ENCODE results near the gene MBOAT2. TPM values are rescaled to one million over a fixed set of nuclear protein-coding genes. Genes with fewer than 3 reads are reported as not detected.
A peak's percentile ranks its signal among the peaks of the same experiment; 100 is the strongest.
"Not testable (repeated sequence)": the region's sequence is repeated elsewhere in the genome, so short reads cannot be mapped to it uniquely, and the experiment has no call there.

MBOAT2 gene
- total RNA-seq, result 1 to 10 TPM; 4.4 to 6.6 TPM

- DNase-seq (ENCODE audit: low spot score in 2 of 2), result peak; percentile 81 to 83
- Mint-ChIP-seq H3K27ac (no peak within 1 kb of the TSS), H3K9me3 (no peaks in the 10 kb centered on the region), H3K36me3 (no peaks in the 10 kb centered on the region)
- peak; percentile 93 to 95 for ATAC-seq
These were observed at the start of gene MBOAT2 for GRCh38 chr2:9003616-9004337. Gene MBOAT2 (minus strand): TSS chr2:9003684. CDS start chr2:9003614, 70 bp downstream.

- H3K27ac Mint-ChIP-seq, result no peak overlapping the region
- ATAC-seq (no peak), DNase-seq (ENCODE audit: low spot score in 2 of 2) (no peak)
- peaks cover 0 to 6% of the 10 kb centered on the region in 2 donors for H3K36me3 Mint-ChIP-seq
- peaks cover 4 to 8% of the 10 kb centered on the region in 2 donors for H3K9me3 Mint-ChIP-seq
These were observed 49.5 kb upstream of the MBOAT2 start for GRCh38 chr2:9052821-9053533.

- not testable (repeated sequence) for ATAC-seq; H3K9me3 Mint-ChIP-seq; H3K36me3 Mint-ChIP-seq; DNase-seq (ENCODE audit: low spot score in 2 of 2); H3K27ac Mint-ChIP-seq
These were observed 48.0 kb upstream of the MBOAT2 start for GRCh38 chr2:9051451-9051850.

- DNase-seq (ENCODE audit: low spot score in 2 of 2), result no peak
- H3K27ac Mint-ChIP-seq, result no peak overlapping the region
- ATAC-seq, result no peak
- H3K36me3 Mint-ChIP-seq, result peaks cover 0 to under 1% of the 10 kb centered on the region in 2 donors
- H3K9me3 Mint-ChIP-seq, result no peaks in the 10 kb centered on the region
These were observed 46.8 kb upstream of the MBOAT2 start for GRCh38 chr2:9050122-9050809.

GRCh38 chr2:9045595-9045994, 42.1 kb upstream of the MBOAT2 start:
- ATAC-seq (no peak), DNase-seq (ENCODE audit: low spot score in 2 of 2) (no peak)
- Mint-ChIP-seq H3K9me3 (no peaks in the 10 kb centered on the region), H3K27ac (no peak overlapping the region), H3K36me3 (no peaks in the 10 kb centered on the region)

- H3K9me3 Mint-ChIP-seq; DNase-seq (ENCODE audit: low spot score in 2 of 2); ATAC-seq; H3K36me3 Mint-ChIP-seq; H3K27ac Mint-ChIP-seq: not testable (repeated sequence)
These were observed 40.0 kb upstream of the MBOAT2 start for GRCh38 chr2:9043491-9043890.

GRCh38 chr2:9037166-9037565, 33.7 kb upstream of the MBOAT2 start:
- ATAC-seq, result no peak
- peaks cover 6 to 12% of the 10 kb centered on the region in 2 donors for H3K9me3 Mint-ChIP-seq
- no peak overlapping the region for H3K27ac Mint-ChIP-seq
- peaks cover 7 to 8% of the 10 kb centered on the region in 2 donors for H3K36me3 Mint-ChIP-seq
- no peak for DNase-seq (ENCODE audit: low spot score in 2 of 2)

GRCh38 chr2:9033385-9034168, 30.1 kb upstream of the MBOAT2 start:
- Mint-ChIP-seq H3K27ac (no peak overlapping the region), H3K9me3 (peaks cover 6 to 7% of the 10 kb centered on the region in 2 donors), H3K36me3 (peaks cover 7 to 8% of the 10 kb centered on the region in 2 donors)
- DNase-seq (ENCODE audit: low spot score in 2 of 2) (no peak), ATAC-seq (no peak)

- Mint-ChIP-seq H3K9me3 (peaks cover under 1% of the 10 kb centered on the region in 2 donors), H3K27ac (no peak overlapping the region)
These were observed 29.2 kb upstream of the MBOAT2 start for GRCh38 chr2:9032536-9033255.

GRCh38 chr2:9032121-9032520, 28.6 kb upstream of the MBOAT2 start:
- peaks cover 0 to 7% of the 10 kb centered on the region in 2 donors for H3K36me3 Mint-ChIP-seq
- no peak for DNase-seq (ENCODE audit: low spot score in 2 of 2)
- H3K27ac Mint-ChIP-seq, result no peak overlapping the region
- ATAC-seq, result no peak
- H3K9me3 Mint-ChIP-seq, result no peaks in the 10 kb centered on the region

More at GRCh38 chr2:9032536-9033255, 29.2 kb upstream of the MBOAT2 start:
- ATAC-seq (no peak), DNase-seq (ENCODE audit: low spot score in 2 of 2) (no peak)
- peaks cover 1 to 7% of the 10 kb centered on the region in 2 donors for H3K36me3 Mint-ChIP-seq

GRCh38 chr2:9031246-9031645, 27.8 kb upstream of the MBOAT2 start:
- no peak for ATAC-seq
- H3K9me3 Mint-ChIP-seq, result no peaks in the 10 kb centered on the region
- DNase-seq (ENCODE audit: low spot score in 2 of 2), result no peak
- H3K36me3 Mint-ChIP-seq, result peaks cover 0 to 7% of the 10 kb centered on the region in 2 donors
- H3K27ac Mint-ChIP-seq, result no peak overlapping the region

- ATAC-seq (no peak), DNase-seq (ENCODE audit: low spot score in 2 of 2) (no peak)
- Mint-ChIP-seq H3K36me3 (peaks cover 0 to 7% of the 10 kb centered on the region in 2 donors), H3K9me3 (no peaks in the 10 kb centered on the region), H3K27ac (no peak overlapping the region)
These were observed 27.4 kb upstream of the MBOAT2 start for GRCh38 chr2:9030841-9031240.

- no peaks in the 10 kb centered on the region for H3K9me3 Mint-ChIP-seq
- no peak overlapping the region for H3K27ac Mint-ChIP-seq
- DNase-seq (ENCODE audit: low spot score in 2 of 2) (no peak), ATAC-seq (no peak)
- peaks cover 0 to 7% of the 10 kb centered on the region in 2 donors for H3K36me3 Mint-ChIP-seq
These were observed 26.7 kb upstream of the MBOAT2 start for GRCh38 chr2:9030190-9030589.

GRCh38 chr2:9029721-9030120, 26.2 kb upstream of the MBOAT2 start:
- DNase-seq (ENCODE audit: low spot score in 2 of 2) (no peak), ATAC-seq (no peak)
- no peaks in the 10 kb centered on the region for H3K9me3 Mint-ChIP-seq
- H3K36me3 Mint-ChIP-seq, result peaks cover 0 to 7% of the 10 kb centered on the region in 2 donors
- peak overlapping the region in 1 of 2 donors; percentile 57 for H3K27ac Mint-ChIP-seq

- DNase-seq (ENCODE audit: low spot score in 2 of 2) (no peak), ATAC-seq (no peak)
- no peaks in the 10 kb centered on the region for H3K9me3 Mint-ChIP-seq
- no peaks in the 10 kb centered on the region for H3K36me3 Mint-ChIP-seq
- H3K27ac Mint-ChIP-seq, result no peak overlapping the region
These were observed 24.4 kb upstream of the MBOAT2 start for GRCh38 chr2:9027884-9028283.

GRCh38 chr2:9025746-9026145, 22.3 kb upstream of the MBOAT2 start:
- no peaks in the 10 kb centered on the region for H3K36me3 Mint-ChIP-seq
- H3K27ac Mint-ChIP-seq, result no peak overlapping the region
- ATAC-seq (no peak), DNase-seq (ENCODE audit: low spot score in 2 of 2) (no peak)
- no peaks in the 10 kb centered on the region for H3K9me3 Mint-ChIP-seq

Data from activated naive CD4-positive, alpha-beta T cell treated with anti-CD3 and anti-CD28 coated beads, Interleukin-2, amount 50 U/mL, for 72 hours (primary cell).